ENCODE results near the gene COL7A1. TPM values are rescaled to one million over a fixed set of nuclear protein-coding genes. Genes with fewer than 3 reads are reported as not detected.

Gene COL7A1
- total and polyA plus RNA-seq, 2 donors (not counting 1 experiment from before 2014, with no cell fraction given), result 0.75 to 2.1 TPM

DNA sequence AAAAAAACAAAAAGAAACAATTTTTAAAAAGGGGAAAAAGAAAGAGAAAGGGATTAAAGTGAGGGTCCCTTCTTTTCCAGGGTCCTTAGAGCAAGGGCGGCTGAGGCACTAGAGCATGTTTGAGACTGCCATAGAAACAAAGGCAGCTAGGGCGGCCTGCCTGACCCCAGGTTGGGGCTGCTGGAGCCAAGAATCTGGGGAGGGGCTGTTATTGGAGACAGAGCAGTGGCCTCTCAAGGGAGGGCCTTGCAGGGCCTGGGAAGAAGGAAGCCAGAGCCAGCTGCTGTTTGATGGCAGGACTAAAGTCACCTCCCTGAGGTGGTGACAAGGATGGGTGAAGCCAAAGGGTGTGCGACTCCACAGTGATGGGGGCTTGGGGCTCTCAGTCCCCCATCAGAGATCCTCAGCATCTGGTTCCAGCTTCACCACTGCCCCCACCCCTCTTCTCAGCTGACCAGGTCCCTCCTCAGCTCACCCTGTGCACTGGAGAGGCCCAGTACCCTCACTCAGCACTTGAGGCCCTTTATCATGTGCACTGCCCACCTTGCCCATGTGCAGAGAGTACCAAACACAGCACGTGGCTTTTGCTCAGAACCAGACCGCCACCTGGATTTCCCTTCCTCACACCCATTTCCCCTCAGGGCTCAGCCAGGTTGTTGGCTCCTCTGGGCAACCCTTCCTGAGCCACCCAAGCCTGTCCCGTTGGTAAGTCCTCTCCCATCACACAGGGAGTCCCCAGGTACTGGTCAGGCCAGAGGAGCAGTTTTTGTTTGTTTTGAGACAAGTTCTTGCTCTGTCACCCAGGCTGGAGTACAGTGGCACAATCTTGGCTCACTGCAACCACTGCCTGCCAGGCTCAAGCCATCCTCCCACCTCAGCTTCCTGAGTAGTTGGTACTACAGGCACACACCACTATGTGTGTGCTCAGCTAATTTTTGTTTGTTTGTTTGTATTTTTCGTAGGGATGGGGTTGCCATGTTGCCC lies 24.7 kb upstream of the COL7A1 start:
- Histone ChIP-seq H3K4me3 (ENCODE audit: control extremely low read depth in 1 of 5, extremely low read depth in 1 of 5, insufficient read depth in 1 of 5, low read depth in 2 of 5, low read length in 4 of 5) (no peak overlapping the region), H3K27ac (ENCODE audit: low read length in 2 of 2) (no peak overlapping the region), H2AFZ (ENCODE audit: insufficient read depth, low read depth, low read length, poor library complexity, severe bottlenecking) (no peak overlapping the region), H3K4me2 (replicated peaks; ENCODE audit: low read depth, low read length, poor library complexity, severe bottlenecking) (no peak overlapping the region), H3K27me3 (replicated peaks in 1 of 4; ENCODE audit: control extremely low read depth in 1 of 4, control insufficient read depth in 3 of 4, insufficient read depth in 4 of 4, low read length in 3 of 4) (no peaks in the 10 kb centered on the region), H3K4me1 (ENCODE audit: control insufficient read depth in 2 of 2, insufficient read depth in 2 of 2, low read length in 2 of 2) (no peaks in the 10 kb centered on the region), H3K9ac (ENCODE audit: low read length) (no peak overlapping the region), H3K36me3 (replicated peaks in 1 of 2; ENCODE audit: control extremely low read depth in 1 of 2, control insufficient read depth in 1 of 2, extremely low read depth in 1 of 2, insufficient read depth in 2 of 2, low read length in 1 of 2) (no peaks in the 10 kb centered on the region), H3K9me3 (ENCODE audit: control extremely low read depth in 1 of 3, control insufficient read depth in 2 of 3, insufficient read depth in 1 of 3, low read length in 2 of 3) (peaks cover 0 to 22% (median 16%) of the 10 kb centered on the region in 3 donors), H4K20me1 (ENCODE audit: control insufficient read depth, insufficient read depth, low read length, poor library complexity, severe bottlenecking) (no peaks in the 10 kb centered on the region), H3K79me2 (ENCODE audit: control insufficient read depth, insufficient read depth, low read length) (no peaks in the 10 kb centered on the region)
- 90% methylated on average over 6 of the region's 7 CpGs for WGBS (ENCODE audit: insufficient coverage)
- DNase-seq (no peak), ATAC-seq (ENCODE audit: low read depth) (no peak)
- ChIA-PET POLR2A (no interaction called here), CTCF (no interaction called here)
- H3K9me3 Mint-ChIP-seq (ENCODE audit: insufficient read depth), result no peaks in the 10 kb centered on the region
- no peak overlapping the region for H3K27ac Mint-ChIP-seq
- no peaks in the 10 kb centered on the region for H3K27me3 Mint-ChIP-seq
- H3K4me1 Mint-ChIP-seq, result no peaks in the 10 kb centered on the region
- H3K4me3 Mint-ChIP-seq, result no peak overlapping the region
- intact Hi-C loops (cut with micrococcal nuclease), result no loop called here
- TF ChIP-seq, protein P1, sequence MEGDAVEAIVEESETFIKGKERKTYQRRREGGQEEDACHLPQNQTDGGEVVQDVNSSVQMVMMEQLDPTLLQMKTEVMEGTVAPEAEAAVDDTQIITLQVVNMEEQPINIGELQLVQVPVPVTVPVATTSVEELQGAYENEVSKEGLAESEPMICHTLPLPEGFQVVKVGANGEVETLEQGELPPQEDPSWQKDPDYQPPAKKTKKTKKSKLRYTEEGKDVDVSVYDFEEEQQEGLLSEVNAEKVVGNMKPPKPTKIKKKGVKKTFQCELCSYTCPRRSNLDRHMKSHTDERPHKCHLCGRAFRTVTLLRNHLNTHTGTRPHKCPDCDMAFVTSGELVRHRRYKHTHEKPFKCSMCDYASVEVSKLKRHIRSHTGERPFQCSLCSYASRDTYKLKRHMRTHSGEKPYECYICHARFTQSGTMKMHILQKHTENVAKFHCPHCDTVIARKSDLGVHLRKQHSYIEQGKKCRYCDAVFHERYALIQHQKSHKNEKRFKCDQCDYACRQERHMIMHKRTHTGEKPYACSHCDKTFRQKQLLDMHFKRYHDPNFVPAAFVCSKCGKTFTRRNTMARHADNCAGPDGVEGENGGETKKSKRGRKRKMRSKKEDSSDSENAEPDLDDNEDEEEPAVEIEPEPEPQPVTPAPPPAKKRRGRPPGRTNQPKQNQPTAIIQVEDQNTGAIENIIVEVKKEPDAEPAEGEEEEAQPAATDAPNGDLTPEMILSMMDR (IDR thresholded peaks at IDR 0.05), result no peak
- TF ChIP-seq EZH2 (IDR thresholded peaks at IDR 0.05; ENCODE audit: borderline replicate concordance, insufficient read depth, low read depth, low read length, poor library complexity, severe bottlenecking), result no peak

DNA sequence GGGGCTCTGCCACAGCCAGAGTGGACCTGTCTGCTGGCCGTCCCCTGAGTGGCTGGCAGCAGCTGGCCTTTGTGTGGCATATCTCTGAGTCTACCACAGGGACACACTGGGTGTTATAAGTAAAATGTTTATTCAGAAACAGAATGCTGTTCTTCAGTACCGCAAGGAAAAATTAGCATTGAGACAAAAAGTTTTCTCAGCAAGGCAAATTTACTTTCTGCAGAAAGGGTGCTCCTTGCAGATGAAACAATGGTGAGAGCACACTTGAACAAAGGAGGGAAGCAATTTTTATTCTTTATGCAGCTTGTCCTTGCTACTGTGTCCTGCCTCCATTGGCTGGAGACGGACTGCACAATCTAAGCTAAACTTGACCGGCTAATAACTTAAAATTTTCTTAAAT lies 22.4 kb upstream of the COL7A1 start:
- CTCF ChIA-PET, result no interaction called here
- no peak overlapping the region for H3K4me3 Mint-ChIP-seq
- no peak for TF ChIP-seq EZH2 (IDR thresholded peaks at IDR 0.05; ENCODE audit: borderline replicate concordance, insufficient read depth, low read depth, low read length, poor library complexity, severe bottlenecking)
- TF ChIP-seq, protein P1 (IDR thresholded peaks at IDR 0.05), result no peak
- DNase-seq, result no peak
- no peak for ATAC-seq (ENCODE audit: low read depth)
- Histone ChIP-seq H2AFZ (ENCODE audit: insufficient read depth, low read depth, low read length, poor library complexity, severe bottlenecking) (no peak overlapping the region), H3K79me2 (ENCODE audit: control insufficient read depth, insufficient read depth, low read length) (no peaks in the 10 kb centered on the region), H3K27me3 (replicated peaks in 1 of 4; ENCODE audit: control extremely low read depth in 1 of 4, control insufficient read depth in 3 of 4, insufficient read depth in 4 of 4, low read length in 3 of 4) (no peaks in the 10 kb centered on the region), H3K36me3 (replicated peaks in 1 of 2; ENCODE audit: control extremely low read depth in 1 of 2, control insufficient read depth in 1 of 2, extremely low read depth in 1 of 2, insufficient read depth in 2 of 2, low read length in 1 of 2) (no peaks in the 10 kb centered on the region), H4K20me1 (ENCODE audit: control insufficient read depth, insufficient read depth, low read length, poor library complexity, severe bottlenecking) (no peaks in the 10 kb centered on the region), H3K27ac (ENCODE audit: low read length in 2 of 2) (no peak overlapping the region), H3K4me2 (replicated peaks; ENCODE audit: low read depth, low read length, poor library complexity, severe bottlenecking) (no peak overlapping the region), H3K4me3 (ENCODE audit: control extremely low read depth in 1 of 5, extremely low read depth in 1 of 5, insufficient read depth in 1 of 5, low read depth in 2 of 5, low read length in 4 of 5) (no peak overlapping the region), H3K4me1 (ENCODE audit: control insufficient read depth in 2 of 2, insufficient read depth in 2 of 2, low read length in 2 of 2) (no peaks in the 10 kb centered on the region), H3K9ac (ENCODE audit: low read length) (no peak overlapping the region), H3K9me3 (ENCODE audit: control extremely low read depth in 1 of 3, control insufficient read depth in 2 of 3, insufficient read depth in 1 of 3, low read length in 2 of 3) (peaks cover 0 to 22% (median 16%) of the 10 kb centered on the region in 3 donors)
- POLR2A ChIA-PET, result no interaction called here
- no peaks in the 10 kb centered on the region for H3K27me3 Mint-ChIP-seq
- no peaks in the 10 kb centered on the region for H3K9me3 Mint-ChIP-seq (ENCODE audit: insufficient read depth)
- H3K27ac Mint-ChIP-seq, result no peak overlapping the region
- no peaks in the 10 kb centered on the region for H3K4me1 Mint-ChIP-seq
- intact Hi-C loops (cut with micrococcal nuclease), result no loop called here
- 100% methylated on average over 2 of the region's 4 CpGs for WGBS (ENCODE audit: insufficient coverage)

All from B cell (primary cell).